NCI-H460 (cell line): Measurements from ENCODE around the gene GGCT. TPM values are rescaled to one million over a fixed set of nuclear protein-coding genes. Genes with fewer than 3 reads are reported as not detected.

Experiments
- DNase-seq: peaks from one replicate; pipeline ENCODE4 v3.0.0-alpha.2; 2016; ENCODE audit warnings: low read depth; ENCODE audit errors: extremely low read depth
- total RNA-seq: library from RNA; depleted of rRNA; stranded (reverse); fragments of >200 nt; shearing (Covaris generic); gene quantifications from 2 replicates; pipeline ENCODE4 v1.2.3, GENCODE V29; 2014

GGCT gene
- total RNA-seq, 1 experiment from 2014 or later = 93.6 TPM

DNA sequence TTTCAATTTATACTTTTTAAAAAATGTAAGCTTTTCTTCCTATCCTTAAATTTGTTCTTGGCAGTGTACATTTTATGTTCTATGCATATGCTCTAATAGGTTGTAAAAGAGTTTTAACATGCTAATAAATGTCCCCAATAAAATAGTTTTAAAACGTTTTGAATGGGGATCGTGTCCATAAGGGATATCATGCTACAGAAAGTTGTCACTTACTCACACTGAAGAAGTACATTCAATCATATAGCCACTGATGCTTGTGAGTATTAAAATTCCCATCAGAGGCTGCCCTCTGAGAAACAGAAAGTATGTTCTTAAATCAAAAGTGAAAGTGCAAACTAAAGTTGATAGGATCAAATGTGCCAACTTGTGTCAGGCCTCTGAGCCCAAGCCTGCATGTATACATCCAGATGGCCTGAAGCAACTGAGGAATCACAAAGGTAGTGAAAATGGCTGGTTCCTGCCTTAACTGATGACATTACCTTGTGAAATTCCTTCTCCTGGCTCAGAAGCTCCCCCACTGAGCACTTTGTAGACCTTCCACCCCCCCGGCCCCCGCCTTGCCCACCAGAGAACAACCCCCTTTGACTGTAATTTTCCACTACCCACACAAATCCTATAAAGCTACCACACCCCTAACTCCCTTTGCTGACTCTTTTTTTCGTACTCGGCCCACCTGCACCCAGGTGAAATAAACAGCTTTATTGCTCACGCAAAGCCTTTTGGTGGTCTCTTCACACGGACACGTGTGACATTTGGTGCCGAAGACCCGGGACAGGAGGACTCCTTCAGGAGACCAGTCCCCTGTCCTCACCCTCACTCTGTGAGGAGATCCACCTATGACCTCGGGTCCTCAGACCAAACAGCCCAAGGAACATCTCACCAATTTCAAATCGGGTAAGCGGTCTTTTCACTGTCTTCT lies 25.2 kb downstream of the GGCT start:
- peak; percentile 7 for DNase-seq

DNA sequence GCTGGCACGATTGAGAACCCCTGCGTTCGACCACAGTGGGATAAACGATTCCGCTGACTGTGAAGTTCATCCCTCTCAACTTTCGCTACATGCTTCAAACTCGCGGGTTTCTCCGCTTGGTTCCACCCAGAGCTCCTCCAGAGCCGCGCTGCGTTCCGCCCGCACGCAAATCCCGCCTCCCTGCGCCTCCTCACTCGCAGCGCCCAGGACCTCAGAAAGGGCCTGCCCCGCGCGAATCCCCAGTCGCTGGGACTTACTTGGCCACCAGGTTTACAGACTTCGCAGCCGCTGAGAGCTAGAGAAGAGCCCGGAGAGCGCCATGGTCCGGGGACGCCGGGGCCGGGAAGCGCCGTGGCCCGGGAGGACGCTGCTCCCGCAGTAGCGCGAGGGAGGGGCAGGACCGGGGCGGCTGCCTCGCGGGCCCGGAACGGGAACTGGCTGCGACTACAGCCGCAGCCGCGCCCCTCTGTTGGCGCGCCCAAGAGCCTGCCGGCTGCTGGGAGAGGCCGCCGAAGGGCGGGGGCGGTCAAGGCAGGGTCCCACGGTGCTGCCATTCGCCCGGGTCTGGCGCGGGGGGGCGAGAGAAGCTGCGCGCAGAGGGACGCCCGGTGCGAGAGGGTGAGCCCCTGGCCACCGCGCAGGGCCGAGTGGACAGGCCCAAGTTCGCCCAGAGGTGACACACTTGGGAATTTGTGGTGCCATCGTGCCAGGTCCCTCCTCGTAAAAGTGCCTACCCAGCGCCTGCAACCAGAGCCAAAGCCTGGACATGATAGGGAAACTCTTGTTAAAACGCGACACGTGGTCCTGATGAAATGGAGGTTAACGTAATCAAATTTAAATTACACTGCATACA lies 26.1 kb downstream of the GGCT start, which contains the start of gene NOD1:
Gene NOD1, minus strand, starts transcription at position 436 of the 853 bp plus-strand sequence. CDS start 21,863 bp downstream, outside the sequence.
- DNase-seq = peak; percentile 67

DNA sequence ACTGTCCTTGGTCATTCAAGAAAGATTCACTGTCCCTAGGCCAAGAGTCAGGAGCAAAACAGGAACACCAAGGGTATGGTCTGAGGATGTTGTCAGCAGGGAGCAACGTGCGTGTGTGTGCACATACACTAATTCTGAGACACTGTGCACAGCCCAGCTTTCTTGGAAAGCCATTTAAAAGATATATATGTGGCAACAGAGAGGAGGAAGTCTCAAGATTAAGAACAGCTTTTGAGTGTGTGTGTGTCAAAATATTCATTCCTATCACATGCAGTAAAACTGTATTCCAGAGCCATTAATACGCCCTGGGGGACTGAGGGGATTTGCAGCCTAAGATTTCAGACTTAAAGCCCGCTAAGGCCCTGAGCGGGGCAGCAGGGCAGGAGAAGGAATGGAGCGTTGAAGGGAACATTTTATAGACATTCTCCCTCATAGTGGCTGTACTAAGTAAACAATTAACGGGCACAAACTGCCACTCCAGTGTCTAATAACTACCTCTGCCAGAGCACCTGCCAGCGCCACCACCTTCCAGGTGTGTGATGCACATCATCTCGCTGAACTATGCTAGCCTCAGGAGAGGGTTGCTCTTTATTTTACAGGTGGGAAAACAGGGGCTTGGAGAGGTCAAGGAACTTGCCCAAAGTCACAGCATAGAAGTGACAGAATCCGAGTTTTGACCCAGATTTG lies 28.0 kb downstream of the GGCT start:
- no peak for DNase-seq

DNA sequence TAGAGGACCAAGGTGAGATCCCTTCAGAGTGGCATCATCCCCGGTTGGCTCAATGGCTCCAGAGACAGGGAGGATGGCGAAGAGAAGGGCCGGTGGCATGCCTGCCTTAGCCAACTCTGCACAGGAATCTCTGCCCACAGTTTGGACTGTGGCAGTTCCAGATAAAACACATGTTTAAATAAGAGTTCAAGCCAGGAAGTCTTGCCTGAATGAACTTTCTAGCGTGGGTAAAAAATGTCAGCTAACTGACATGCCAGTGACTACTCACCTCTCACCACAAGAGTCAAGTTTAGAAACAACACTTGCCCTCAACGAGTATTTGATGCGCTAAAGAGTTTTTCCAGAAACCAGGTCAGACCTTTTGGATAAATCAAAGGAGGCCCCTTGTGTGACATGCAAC lies 29.0 kb downstream of the GGCT start:
- no peak for DNase-seq

DNA sequence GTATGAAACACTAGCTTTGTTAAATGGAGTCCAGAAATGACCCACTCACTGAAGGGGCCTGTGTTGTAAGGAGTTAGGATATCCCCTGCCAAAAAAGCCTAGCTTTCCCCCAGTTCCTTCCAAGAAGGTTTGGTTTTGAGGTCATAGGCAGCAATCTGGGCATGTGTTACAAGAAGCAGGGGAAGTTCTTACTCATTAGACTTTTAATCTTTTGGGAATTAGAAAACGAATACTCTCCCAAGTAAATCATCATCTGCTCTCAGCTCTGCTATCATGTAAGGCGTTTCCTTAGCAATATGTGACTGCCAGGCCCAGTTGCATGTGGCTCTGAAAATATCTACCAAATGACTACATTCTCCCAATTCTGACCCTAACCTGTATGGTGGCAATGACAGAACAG lies 29.7 kb downstream of the GGCT start:
- DNase-seq = no peak

DNA sequence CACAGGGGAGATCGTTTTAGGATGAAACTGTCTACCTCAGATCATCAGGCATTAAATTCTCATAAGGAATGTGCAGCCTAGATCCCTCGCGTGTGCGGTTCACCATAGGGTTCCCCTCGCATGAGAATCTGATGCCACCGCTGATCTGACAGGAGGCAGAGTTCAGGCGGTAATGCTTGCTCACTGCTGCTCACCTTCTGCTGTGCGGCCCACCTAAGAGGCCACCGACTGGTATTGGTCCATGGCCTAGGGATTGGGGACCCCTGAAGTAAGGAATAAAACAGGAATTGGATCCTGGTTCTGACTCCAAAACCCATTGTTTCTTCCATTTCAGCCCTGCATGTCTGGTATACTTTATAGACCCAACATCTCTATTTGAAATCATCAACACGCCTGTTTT lies 30.1 kb downstream of the GGCT start:
- no peak for DNase-seq

DNA sequence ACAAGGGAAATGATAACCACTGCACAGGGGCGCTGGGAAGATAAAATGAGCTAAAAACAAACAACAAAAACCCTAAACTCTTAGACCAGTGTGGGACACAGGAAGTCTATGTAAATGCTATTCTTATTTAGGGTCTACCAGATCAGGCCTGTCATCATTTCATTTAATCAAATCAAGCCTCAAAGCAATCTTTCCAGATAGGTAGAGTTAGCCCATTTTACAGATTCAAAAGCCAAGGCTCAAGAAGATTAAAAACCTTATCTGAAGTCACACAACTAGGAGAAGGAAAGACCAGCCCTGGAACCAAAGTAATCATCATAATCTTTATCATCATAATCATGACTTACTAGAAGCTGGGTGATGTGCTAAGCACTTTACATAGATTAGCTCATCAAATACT lies 30.7 kb downstream of the GGCT start:
- no peak for DNase-seq

DNA sequence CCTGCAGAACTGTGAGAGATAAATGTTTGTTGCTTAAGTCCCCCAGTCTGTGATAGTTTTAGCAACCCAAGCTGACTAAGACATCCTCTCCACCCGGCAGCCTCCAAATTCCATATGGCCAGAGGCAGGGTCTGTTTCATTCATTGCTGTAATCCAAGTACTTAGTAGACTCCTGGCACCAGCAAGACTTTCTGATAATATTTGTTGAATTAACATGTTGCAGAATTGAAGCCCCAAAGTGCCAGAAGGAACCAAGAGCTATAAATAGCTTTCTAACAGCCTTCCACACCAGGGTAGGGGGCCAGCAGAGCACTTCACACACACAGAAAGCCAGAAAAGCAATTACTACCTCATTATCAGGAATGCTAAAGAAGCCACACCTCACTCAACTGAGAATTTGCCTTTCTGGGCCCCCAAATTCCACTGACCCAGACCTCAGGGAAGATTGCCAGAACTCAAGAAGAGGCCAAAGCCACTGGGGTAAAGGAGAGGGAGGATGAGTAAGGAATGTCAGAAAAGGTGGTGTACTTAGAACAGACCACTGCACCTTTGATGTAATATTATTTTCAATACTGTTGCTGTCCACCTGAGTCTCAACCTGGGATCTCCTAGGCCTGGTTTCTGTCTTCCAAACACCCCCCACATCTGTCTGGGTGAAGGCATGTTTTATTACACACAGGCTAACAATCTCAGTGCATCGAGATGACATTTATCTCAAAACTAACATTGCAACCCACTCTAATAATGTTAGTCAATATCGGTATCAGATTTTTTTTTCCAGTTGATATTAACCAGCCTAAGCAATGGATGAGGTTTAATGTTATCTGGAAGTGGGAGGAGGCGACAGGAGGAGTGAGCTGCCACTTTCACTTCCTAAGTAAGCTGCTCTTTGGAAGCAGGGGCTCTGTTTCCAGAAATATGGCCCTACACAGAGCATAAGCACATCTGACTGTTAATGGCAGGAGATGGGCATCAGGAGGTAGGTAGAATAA lies 31.5 kb downstream of the GGCT start:
- DNase-seq = no peak

DNA sequence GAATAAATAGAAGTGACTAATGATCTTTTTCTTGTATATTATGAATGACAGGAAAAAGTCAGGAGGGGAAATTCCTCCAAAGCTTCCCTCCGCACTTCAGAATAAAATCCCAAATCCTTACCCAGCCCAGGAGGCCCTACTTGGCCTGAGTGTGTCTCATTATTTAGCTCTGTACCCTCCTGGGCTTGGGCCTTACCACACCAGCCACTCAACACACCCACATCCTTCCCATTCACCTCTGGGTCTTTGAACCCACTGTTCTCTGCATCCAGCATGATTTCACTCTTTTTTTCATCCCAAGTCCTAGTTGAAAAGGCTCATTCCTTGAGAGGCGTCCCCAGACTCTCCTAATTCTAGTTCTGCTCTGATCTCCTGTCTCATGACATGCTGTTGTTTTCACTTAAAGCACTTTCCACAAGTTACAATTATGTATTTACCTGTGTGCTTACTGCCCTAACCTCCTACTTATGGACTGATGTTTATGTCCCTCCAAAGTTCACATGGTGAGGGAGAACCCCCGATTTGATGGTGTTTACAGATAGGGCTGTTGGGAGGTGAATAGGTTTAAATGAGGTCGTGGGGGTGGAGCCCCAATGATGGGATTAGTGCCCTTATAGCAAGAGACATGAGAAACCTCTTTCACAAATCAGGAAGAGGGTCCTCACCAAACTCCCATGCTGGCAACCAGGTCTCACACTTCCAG lies 32.4 kb downstream of the GGCT start:
- DNase-seq = no peak

DNA sequence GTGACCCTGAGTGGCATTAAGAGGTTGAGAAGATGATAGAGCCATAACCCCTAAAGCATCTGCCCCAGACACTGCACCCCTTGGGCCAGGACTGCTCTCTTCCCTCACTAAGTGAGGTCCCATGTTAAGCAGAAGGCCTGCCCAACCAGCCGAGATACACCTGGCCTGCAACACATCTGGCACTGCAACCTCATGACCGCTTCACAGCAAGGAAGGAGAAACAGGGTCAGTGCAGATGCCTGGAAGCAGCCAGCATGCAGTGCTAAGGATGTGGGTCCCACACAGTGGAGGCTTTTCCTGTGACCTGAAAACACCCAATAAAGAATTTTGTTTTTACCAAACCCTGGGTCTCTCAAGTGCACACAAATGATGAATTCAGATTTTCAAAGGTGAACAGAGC lies 33.4 kb downstream of the GGCT start:
- no peak for DNase-seq

DNA sequence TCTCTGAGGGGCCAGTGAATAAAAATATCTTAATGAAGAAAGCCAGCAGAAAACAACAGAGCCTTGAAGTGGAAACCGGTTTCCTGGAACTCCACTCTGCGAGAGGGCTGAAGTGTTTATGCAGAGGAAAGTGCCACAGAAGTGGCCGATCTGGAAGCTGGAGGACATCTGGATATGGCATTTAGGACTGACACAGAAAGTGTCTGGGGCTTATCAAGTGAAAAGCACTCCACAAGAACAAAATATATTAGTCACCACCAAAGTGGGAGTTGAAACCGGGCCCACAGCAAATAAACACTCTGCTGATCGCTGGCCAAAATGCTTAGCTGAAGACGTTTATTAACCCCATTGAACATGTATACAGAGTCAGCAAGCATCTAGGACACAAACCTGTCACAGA lies 33.9 kb downstream of the GGCT start:
- DNase-seq = no peak

DNA sequence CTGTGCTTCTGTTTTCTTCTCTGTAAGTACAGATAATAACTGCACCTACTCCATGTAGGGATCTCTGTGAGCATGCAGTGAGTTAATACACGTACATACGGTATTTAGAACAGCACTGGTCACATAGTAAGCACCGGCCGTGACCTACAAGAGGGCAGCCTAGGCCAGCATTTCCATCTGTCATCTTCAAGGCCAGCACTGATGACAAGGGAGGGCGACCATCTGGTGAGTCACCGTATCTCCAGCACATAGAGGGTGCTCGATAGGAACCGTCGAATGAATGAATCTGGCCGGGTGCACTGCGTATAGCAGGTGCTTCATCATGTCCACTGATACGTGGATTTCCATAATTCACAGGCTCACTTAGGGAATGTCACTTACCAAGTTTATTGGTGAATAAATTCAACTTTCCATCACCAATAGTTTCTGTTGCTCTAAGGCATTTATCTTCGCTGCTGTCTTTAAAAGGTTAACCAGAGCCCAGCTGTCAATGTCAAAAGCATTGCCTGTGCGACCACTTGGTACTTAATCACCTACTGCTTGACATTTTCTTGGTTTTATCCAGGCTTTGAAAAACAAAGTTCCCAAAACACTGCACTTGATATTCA lies 34.4 kb downstream of the GGCT start:
- no peak for DNase-seq

DNA sequence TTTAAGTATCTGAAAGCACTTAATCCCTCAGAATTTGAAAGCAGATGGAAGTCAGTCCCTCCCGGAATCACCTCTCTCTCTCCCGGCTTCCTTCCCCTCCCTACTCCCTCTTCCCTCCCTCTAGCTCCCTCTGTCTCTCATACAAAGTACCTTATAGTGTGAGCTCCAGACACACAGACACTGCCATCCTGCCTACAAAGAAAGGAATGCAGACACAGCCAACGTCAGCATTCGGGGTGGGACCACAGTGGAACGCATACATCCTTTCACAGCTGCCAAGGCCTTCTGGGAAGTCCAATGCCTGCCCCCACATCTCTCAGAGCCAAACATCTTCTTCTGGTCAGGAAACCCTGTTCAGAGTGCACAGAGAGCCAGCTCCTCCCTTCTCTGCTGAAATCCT lies 35.3 kb downstream of the GGCT start:
- DNase-seq = peak; percentile 74

DNA sequence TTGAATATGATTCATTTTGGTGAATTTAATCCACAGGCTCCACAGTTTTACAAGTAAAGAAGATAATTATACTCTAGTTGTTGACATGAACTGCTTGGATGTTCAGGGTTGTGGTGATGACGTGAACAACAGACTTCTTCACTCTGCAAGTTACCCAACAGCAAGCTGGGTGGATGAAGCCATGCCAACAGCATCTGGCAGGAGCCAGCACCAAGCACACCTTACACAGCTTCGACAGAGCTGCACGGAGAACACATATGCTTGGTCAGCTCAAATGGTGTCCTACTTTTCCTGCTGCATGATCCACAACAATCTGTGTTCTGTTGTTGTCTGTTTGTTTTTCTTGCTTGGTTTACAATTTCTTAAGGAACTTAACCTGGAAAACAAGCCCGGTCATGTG lies 35.8 kb downstream of the GGCT start:
- no peak for DNase-seq

DNA sequence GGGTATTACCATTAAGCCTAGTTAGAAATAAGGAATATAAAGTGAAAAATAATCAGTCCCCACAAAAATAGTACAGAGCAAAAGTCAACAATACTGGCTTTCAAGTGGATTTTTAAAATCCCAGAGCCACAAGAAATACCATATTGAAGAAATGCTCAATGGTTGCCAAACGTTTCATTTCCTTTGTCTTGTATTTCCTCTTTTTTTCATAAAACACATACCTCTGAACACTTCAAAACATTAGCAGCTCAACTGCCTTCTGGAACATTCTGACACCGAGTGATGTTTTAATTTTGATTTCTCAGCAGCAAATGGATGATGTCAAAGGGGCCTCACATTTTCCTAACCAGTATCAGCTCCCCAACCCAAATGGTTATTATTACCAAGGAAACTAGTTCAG lies 36.6 kb downstream of the GGCT start:
- DNase-seq = no peak

DNA sequence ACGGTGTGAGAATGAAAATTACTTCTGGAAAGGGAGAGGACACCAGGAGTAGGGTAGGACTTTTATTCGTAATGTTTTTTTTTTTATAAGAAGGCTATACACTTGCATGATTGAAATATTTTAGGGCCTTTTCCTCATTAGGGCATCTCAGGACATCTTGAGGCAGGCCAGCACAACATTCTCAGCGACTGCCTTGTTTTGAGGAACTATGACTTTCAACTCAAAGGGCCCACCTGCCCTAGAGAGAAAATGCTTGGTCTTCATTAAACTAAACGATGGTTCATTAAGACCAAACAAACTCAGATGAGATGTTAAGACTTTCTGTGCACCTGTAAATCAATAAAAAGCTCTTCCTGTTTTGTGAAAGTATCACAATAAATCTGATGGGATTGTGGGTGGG lies 37.4 kb downstream of the GGCT start:
- no peak for DNase-seq

DNA sequence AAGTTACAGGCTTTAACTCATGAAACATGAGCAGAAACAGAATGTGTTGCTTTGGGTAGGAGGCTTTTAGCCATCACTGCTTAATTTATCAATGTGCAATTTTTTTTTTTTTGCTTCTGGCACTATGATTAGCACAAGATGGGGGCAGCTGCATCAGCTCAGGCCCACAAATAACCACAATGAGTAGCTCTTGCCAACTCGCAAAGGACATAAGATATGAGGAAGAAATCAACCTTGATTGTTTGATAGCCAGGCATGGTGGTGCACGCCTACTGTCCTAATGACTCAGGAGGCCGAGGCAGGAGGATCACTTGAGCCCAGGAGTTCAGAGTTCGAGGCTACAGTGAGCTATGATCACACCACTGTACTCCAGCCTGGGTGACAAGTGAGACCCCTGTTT lies 38.4 kb downstream of the GGCT start:
- no peak for DNase-seq

DNA sequence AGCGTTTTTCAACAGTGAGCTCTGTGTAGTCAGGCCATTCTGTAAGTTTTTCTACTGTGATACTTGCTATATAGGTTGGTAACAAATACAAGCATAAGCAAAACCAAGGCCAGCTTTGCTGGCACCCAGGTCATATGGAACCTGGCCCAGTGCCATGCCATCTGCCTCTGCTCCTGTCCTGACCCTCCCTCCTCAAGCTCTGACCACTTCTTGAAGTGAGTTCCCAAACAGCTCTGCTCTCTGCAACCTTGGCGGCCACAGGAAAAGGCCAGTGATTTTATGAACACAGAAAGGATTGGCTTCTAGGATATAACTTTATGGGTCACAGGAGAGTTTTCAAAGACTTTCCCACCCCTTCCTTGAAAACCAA lies 38.8 kb downstream of the GGCT start:
- DNase-seq = no peak
